Gastrocnemius medialis (tissue), 4 donors: Measurements from ENCODE around the gene PRKCH.

Experiments
- CTCF ChIP-seq, 5 experiments: fragments of 450-650 bp in 3 of 5; fragments of 200-600 bp in 2 of 5; sonication (generic) in 2 of 5; IDR thresholded peaks in 4 of 5; conservative IDR thresholded peaks in 1 of 5; 1 replicate in 4 of 5; 2 replicates in 1 of 5; pipeline ENCODE4 v1.5.1; 2016 to 2019; ENCODE audit warnings: antibody characterized with exemption in 5 of 5, mild to moderate bottlenecking in 3 of 5, moderate library complexity in 3 of 5
- POLR2A ChIP-seq, 2 donors: fragments of 450-650 bp; IDR thresholded peaks; one replicate each; pipeline ENCODE4 v1.6.1; 2017; ENCODE audit warnings: antibody characterized with exemption in 2 of 2, mild to moderate bottlenecking in 2 of 2, moderate library complexity in 2 of 2

- no peak for TF ChIP-seq CTCF (IDR thresholded peaks at IDR 0.05 in 4 of 5, conservative IDR thresholded peaks at IDR 0.05 in 1 of 5)
- TF ChIP-seq POLR2A (IDR thresholded peaks at IDR 0.05): no peak
Observed at GRCh38 chr14:61454545-61454944, 133.2 kb downstream of the PRKCH start.
